H1 (cell line): Measurements from ENCODE around the gene PRR20A. TPM values are rescaled to one million over a fixed set of nuclear protein-coding genes. Genes with fewer than 3 reads are reported as not detected.

Experiments
- BACH1 ChIP-seq: IDR thresholded peaks from 2 replicates; pipeline ENCODE4 v1.6.1; 2012; ENCODE audit warnings: low read length, improper control_type of control experiment
- EGR1 ChIP-seq: IDR thresholded peaks from 2 replicates; pipeline ENCODE4 v1.6.1; 2011; ENCODE audit warnings: low read depth, low read length, borderline replicate concordance
- EP300 ChIP-seq, 2 experiments: IDR thresholded peaks; 1 replicate in 1 of 2; 2 replicates in 1 of 2; pipeline ENCODE4 v1.6.1; 2011 to 2012; ENCODE audit warnings: low read depth in 2 of 2, low read length in 2 of 2, mild to moderate bottlenecking in 2 of 2, borderline replicate concordance in 1 of 2, inconsistent platforms in 1 of 2, moderate library complexity in 1 of 2
- PHF8 ChIP-seq: fragments of 200-600 bp; sonication (generic); conservative IDR thresholded peaks from 2 replicates; pipeline ENCODE4 v1.7.1; 2012; ENCODE audit warnings: low read depth, mild to moderate bottlenecking, inconsistent platforms, low read length, moderate library complexity
- SIN3A ChIP-seq, 2 experiments: IDR thresholded peaks in 1 of 2; conservative IDR thresholded peaks in 1 of 2; 2 replicates each; pipeline ENCODE4 v1.6.1; 2011 to 2012; ENCODE audit warnings: low read length in 2 of 2, improper control_type of control experiment in 1 of 2, low read depth in 1 of 2, mild to moderate bottlenecking in 1 of 2
- SIRT6 ChIP-seq: IDR thresholded peaks from one replicate; pipeline ENCODE4 v1.7.1; 2012; ENCODE audit warnings: low read length, inconsistent platforms
- TAF1 ChIP-seq: IDR thresholded peaks from 2 replicates; pipeline ENCODE4 v1.6.1; 2011; ENCODE audit warnings: mild to moderate bottlenecking, low read depth, low read length
- ZNF274 ChIP-seq: IDR thresholded peaks from 2 replicates; pipeline ENCODE4 v1.7.0; 2012; ENCODE audit warnings: low read length, borderline replicate concordance; ENCODE audit errors: extremely low read depth
- polyA plus RNA-seq, 7 experiments: library from polyadenylated mRNA; depleted of rRNA in 3 of 7; stranded (reverse) in 5 of 7; unstranded in 2 of 7; fragments of >200 nt in 5 of 7; fragments of 200-250 nt in 2 of 7; gene quantifications; 1 replicate in 5 of 7; 2 replicates in 1 of 7; 4 replicates in 1 of 7; pipeline versions ENCODE4 v1.2.1 to v1.2.3, GENCODE V29; 2011 to 2013; ENCODE audit warnings: missing spikeins in 2 of 7, mixed read lengths in 2 of 7
- total RNA-seq: library from RNA; stranded (reverse); fragmentation: NEBNext Ultra II Directional; extraction: Animal tissue kit (Norgen Biotek cat#: 25700); gene quantifications from 2 replicates; pipeline ENCODE4 v1.2.1, GENCODE V29; 2021
- TF ChIP-seq, protein P1 (sequence below): fragments of 300-600 bp; sonication (generic); IDR thresholded peaks from 2 replicates; pipeline ENCODE4 v1.7.1; 2012; ENCODE audit warnings: low read length, moderate library complexity, mild to moderate bottlenecking, inconsistent platforms; ENCODE audit not compliant: insufficient replicate concordance
- TF ChIP-seq, protein P2 (sequence below): IDR thresholded peaks from 2 replicates; pipeline ENCODE4 v1.6.1; 2011; ENCODE audit warnings: low read depth, mild to moderate bottlenecking, low read length; ENCODE audit not compliant: insufficient read depth

The PRR20A gene
- total and polyA plus RNA-seq, 2 of the 8 experiments (the other 6 are each of a cell fraction or from before 2014, with no cell fraction given): not detected

DNA sequence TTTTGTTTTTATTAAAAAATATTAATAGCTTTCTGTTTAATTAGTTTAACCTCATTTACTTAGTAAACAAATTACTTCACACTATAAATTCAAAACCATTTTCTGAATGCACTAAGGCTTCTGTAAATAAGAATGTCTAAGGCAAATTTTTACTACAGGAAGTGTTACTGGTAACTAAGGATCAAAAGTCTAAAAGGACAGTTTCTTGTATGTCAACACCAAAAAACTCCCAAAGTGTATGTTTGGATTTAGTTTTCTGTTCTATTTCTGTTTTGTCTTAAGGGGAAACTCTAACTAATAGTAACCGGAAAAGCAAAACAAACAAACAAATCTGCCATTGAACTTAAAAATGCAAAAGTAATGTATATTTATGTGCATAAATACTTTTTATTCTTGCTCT, 50.9 kb downstream of the PRR20A start (continued):
- TF ChIP-seq, protein P1, sequence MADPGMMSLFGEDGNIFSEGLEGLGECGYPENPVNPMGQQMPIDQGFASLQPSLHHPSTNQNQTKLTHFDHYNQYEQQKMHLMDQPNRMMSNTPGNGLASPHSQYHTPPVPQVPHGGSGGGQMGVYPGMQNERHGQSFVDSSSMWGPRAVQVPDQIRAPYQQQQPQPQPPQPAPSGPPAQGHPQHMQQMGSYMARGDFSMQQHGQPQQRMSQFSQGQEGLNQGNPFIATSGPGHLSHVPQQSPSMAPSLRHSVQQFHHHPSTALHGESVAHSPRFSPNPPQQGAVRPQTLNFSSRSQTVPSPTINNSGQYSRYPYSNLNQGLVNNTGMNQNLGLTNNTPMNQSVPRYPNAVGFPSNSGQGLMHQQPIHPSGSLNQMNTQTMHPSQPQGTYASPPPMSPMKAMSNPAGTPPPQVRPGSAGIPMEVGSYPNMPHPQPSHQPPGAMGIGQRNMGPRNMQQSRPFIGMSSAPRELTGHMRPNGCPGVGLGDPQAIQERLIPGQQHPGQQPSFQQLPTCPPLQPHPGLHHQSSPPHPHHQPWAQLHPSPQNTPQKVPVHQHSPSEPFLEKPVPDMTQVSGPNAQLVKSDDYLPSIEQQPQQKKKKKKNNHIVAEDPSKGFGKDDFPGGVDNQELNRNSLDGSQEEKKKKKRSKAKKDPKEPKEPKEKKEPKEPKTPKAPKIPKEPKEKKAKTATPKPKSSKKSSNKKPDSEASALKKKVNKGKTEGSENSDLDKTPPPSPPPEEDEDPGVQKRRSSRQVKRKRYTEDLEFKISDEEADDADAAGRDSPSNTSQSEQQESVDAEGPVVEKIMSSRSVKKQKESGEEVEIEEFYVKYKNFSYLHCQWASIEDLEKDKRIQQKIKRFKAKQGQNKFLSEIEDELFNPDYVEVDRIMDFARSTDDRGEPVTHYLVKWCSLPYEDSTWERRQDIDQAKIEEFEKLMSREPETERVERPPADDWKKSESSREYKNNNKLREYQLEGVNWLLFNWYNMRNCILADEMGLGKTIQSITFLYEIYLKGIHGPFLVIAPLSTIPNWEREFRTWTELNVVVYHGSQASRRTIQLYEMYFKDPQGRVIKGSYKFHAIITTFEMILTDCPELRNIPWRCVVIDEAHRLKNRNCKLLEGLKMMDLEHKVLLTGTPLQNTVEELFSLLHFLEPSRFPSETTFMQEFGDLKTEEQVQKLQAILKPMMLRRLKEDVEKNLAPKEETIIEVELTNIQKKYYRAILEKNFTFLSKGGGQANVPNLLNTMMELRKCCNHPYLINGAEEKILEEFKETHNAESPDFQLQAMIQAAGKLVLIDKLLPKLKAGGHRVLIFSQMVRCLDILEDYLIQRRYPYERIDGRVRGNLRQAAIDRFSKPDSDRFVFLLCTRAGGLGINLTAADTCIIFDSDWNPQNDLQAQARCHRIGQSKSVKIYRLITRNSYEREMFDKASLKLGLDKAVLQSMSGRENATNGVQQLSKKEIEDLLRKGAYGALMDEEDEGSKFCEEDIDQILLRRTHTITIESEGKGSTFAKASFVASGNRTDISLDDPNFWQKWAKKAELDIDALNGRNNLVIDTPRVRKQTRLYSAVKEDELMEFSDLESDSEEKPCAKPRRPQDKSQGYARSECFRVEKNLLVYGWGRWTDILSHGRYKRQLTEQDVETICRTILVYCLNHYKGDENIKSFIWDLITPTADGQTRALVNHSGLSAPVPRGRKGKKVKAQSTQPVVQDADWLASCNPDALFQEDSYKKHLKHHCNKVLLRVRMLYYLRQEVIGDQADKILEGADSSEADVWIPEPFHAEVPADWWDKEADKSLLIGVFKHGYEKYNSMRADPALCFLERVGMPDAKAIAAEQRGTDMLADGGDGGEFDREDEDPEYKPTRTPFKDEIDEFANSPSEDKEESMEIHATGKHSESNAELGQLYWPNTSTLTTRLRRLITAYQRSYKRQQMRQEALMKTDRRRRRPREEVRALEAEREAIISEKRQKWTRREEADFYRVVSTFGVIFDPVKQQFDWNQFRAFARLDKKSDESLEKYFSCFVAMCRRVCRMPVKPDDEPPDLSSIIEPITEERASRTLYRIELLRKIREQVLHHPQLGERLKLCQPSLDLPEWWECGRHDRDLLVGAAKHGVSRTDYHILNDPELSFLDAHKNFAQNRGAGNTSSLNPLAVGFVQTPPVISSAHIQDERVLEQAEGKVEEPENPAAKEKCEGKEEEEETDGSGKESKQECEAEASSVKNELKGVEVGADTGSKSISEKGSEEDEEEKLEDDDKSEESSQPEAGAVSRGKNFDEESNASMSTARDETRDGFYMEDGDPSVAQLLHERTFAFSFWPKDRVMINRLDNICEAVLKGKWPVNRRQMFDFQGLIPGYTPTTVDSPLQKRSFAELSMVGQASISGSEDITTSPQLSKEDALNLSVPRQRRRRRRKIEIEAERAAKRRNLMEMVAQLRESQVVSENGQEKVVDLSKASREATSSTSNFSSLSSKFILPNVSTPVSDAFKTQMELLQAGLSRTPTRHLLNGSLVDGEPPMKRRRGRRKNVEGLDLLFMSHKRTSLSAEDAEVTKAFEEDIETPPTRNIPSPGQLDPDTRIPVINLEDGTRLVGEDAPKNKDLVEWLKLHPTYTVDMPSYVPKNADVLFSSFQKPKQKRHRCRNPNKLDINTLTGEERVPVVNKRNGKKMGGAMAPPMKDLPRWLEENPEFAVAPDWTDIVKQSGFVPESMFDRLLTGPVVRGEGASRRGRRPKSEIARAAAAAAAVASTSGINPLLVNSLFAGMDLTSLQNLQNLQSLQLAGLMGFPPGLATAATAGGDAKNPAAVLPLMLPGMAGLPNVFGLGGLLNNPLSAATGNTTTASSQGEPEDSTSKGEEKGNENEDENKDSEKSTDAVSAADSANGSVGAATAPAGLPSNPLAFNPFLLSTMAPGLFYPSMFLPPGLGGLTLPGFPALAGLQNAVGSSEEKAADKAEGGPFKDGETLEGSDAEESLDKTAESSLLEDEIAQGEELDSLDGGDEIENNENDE: no peak
- TF ChIP-seq SIRT6: no peak
- TF ChIP-seq, protein P2, sequence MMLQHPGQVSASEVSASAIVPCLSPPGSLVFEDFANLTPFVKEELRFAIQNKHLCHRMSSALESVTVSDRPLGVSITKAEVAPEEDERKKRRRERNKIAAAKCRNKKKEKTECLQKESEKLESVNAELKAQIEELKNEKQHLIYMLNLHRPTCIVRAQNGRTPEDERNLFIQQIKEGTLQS: no peak
- TF ChIP-seq SIN3A (conservative IDR thresholded peaks at IDR 0.05 in 1 of 2, IDR thresholded peaks at IDR 0.05 in 1 of 2; ENCODE audit: low read depth in 1 of 2, low read length in 2 of 2): no peak
- TF ChIP-seq PHF8: no peak
- TF ChIP-seq ZNF274: no peak
- no peak for TF ChIP-seq EP300 (IDR thresholded peaks at IDR 0.05; ENCODE audit: borderline replicate concordance in 1 of 2, low read depth in 2 of 2, low read length in 2 of 2)
- no peak for TF ChIP-seq TAF1
- TF ChIP-seq BACH1: no peak
- no peak for TF ChIP-seq EGR1
